ENCODE results near the gene DENND11.

GRCh38 chr7:141652691-141653090 lies 49.3 kb downstream of the DENND11 start:
- TF ChIP-seq CTCF (conservative IDR thresholded peaks at IDR 0.05; ENCODE audit: low read length) = no peak
- no peak for TF ChIP-seq EZH2phosphoT487 (IDR thresholded peaks at IDR 0.05; ENCODE audit: borderline replicate concordance, low read depth, low read length)
